HG02870 (cell line): ENCODE results near the gene FERMT3.
"Not testable (repeated sequence)": the region's sequence is repeated elsewhere in the genome, so short reads cannot be mapped to it uniquely, and the experiment has no call there.

ENCODE experiments used
- ATAC-seq: cut with Tn5 transposase; IDR thresholded peaks from one replicate; pipeline ENCODE4 v1.9.1; 2021; ENCODE audit warnings: mild to moderate bottlenecking, moderate library complexity; ENCODE audit not compliant: unreplicated experiment

Gene FERMT3

DNA sequence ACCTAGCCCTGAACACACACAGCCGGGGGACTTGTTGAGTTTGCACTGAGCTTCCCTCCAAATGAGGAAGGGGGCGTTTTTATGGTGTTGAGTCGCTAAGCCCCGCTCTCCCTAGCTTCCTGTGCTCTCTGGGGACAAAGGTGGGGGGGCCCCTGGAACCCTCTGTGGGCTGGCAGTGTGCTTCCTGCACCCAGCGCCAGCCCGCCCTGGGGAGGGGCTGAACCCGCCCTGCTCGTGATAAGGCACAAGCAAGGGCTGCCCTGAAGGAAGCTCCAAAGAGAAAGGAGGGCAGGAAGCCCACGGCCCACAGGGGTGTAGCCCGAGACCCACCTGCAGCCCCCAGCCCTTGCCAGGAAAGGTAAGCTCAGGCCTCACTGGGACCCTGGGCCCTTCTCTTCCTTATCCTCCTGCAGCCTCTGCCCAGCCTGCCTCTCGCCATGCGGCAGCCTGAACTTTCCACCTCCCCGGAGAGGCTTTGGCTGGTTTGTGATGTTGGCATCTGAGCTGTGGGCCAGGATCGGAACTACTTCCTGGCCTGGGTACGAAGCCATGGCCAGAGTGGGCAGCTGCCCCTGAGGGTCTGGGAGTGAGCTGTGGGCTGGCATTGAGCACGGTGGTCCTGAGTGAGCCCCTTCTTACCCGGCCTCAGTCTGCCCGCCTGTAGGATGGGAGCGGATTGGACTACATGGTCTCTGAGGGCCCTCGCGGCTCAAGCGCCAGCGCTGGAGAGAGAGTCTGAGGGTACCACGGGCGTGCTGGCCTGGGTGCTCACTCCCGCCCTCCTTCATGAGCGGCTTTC lies at the start of gene FERMT3:
Gene FERMT3 (plus strand): TSS at position 265 of the 799 bp plus-strand sequence. CDS start 644 bp downstream, outside the sequence.
- ATAC-seq: no peak

DNA sequence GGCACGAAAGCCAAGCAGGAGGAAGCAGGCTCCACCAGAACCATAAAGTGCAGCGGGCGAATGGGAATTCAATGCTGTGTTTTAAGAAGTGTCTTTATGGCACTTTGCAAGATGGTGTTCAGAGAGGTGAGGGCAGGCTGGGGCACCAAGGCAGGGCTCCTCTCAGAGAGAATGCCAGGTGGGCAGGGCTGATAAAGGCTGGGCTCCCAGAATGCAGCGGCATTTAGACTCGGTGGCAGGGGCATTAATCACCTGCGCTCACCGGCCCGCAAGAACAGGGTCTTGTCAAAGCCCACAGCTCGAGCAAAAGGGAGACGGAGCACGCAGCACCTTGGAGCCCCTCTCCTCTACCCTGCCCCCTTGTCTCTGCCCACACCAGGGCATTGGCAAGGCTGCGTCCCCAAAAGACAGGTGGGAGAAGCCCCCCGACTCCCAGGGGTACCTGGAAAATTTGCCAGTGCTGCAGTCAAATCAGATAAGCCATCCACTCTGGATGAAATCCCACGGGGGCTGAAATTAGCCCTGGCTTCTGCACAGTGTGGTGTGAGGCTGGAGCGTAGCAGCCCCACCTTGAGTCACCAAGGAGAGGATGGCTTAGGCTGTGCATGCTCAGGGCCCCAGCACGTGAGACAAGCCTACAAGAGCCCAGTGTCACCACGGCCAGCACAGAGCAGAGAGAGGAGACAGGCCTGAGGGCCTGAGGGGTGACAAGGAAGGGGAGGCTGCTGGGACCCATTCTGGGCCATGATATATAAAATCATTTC lies 48.7 kb upstream of the FERMT3 start:
- no peak for ATAC-seq

DNA sequence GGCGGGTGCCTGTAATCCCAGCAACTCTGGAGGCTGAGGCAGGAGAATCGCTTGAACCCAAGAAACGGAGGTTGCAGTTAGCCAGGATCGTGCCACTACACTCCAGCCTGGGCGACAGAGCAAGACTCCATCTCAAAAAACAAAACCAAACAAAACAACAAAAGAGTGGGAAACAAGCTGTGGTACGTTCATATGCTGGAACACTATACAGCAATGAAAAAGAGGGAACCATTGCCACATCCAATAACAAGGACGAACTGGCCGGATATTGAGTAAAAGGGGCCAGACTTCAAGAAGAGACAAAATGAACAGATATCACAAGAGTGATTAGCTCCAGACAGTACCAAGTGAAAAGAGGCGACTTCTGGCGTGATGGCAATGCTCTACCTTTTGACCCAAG lies 45.5 kb upstream of the FERMT3 start:
- no peak for ATAC-seq

- not testable (repeated sequence) for ATAC-seq
Measured at GRCh38 chr11:64162769-64163168, 43.8 kb upstream of the FERMT3 start.

DNA sequence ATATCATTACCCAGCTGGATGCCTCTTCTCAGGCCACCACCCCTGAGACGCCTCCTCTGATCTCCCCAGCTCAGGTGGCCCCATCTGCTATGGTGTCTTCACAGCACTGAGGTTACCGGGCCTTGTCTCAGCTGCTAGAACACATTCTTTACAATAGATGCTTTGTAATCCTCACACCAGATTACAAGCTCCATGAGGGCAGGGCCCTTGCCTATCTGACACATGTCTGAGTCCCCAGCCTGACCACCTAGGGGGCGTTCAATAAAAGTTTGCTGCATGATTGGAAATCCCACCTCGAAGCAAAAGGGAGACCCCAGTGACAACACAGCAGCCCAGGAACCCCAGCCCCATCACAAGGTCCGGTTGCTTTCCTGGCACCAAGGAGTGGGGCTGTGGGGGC lies 42.6 kb upstream of the FERMT3 start:
- ATAC-seq: no peak

DNA sequence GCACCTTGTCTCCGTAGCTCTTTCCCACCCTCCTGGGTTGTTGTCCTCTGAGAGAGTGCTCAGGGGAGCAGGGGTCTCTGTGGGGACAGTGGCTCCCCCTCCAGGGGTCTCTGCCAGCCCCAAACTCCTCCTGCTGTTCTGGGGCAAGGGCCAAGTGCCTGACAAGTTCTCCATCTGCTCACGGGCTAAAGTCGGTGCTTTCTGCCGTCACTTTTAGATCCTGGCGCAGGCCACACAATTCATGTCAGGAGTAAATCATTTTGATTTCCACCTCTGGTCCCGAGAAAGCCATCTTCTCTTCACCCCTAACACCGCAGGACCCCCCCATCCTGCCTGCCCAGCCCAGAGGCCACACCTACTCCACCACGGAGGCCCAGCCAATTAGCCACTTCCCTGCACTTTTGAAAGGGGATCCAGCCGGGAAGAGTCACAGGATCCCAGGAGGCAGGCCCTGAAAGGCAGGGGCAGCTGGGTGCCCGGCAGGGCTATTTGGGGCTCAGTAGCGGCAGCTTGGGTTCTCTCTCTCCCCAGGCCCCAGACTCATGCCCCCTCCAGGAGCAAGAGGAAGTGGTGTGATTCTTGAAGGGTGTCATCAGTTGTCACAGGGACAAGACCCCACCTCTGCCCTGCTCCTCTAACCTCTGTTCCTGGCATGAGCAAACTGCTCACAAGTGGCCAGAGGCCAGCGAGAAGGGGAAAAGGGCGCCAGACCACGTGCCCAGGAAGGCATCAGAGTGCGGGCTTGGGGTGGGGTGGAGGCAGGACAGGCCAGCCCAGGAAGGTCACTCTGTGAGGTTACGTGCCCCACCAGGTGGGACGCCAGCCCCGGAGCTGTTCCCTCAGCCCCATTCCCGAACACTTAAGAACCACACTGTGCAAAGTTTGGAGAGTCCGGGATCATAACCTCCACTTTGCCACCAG lies 41.9 kb upstream of the FERMT3 start:
- no peak for ATAC-seq

DNA sequence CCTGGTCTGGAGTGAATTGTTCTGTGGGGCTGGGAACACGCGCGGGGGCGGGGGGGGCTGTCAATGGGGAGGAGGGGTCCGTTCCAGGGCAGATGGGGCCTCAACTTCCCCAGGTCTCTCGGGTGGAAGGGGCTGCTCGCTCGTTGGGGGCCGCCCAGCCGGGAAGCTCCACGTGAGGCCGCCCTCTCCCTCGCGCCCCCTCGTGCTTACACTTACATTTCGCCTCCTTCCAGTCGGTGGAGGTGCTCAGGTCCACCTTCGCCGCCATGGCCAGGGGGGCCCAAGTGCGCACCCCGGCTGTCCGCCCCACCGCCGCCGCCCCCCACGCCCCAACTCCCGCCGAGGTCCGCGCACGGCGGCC lies 41.1 kb upstream of the FERMT3 start:
- ATAC-seq: peak; percentile 13

DNA sequence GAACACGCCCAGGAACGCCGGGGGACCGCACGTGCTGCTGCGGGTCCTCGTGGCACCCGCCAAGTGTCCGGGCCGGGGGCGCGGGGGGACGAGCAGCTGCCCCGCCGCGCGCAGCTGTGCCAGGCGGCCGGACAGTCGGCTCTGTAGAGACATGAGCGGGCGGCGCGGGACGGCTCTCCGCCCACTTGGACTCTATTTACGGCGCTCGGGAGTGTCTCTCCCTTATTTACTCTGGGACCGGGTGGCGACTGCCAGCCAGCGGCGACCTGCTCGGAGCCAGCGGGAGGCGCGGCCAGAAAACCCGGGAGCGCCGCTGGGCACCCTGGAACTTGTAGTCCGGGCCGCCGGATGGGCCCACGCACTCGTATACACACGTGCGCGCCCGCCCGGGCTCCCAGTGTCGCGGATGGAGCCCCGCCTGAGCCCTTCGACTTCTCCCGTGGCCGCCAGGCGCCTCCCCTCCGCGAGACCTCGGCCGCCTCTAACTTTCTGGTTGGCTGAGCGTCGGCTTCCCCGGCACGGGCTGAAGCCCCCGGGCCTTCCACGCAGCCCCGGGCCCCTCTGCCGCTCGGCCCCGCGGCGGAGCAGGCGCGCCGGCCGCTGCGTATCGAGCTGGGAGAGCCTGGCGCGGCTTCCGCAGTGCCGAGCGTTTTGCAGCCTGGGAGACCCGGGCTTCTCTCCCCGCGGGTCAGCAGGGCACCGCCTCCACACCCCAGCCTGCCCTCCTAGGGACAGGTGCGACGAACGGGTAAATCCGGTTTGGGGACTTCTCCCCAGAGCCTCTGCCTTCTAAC lies 40.5 kb upstream of the FERMT3 start, which contains the start of gene MACROD1:
Gene MACROD1 (minus strand): TSS at position 272 of the 794 bp plus-strand sequence. CDS start 119 bp downstream, at position 153.
- ATAC-seq: peak; percentile 67

DNA sequence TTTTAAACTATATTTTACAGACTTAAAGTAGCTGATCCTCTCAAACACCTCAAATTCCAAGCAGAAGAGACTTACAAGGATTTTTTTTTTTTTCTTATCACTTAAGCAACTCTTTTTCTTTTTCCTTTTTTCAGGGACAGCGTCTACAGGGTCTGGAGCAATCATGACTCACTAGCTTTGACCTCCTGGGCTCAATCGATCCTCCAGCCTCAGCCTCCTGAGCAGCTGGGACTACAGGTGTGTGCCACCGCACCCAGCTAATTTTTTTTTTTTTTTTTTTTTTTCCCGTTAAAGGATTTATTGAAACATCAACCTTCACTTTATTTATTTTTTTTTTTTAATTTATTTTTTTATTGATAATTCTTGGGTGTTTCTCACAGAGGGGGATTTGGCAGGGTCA lies 36.1 kb upstream of the FERMT3 start:
- no peak for ATAC-seq

DNA sequence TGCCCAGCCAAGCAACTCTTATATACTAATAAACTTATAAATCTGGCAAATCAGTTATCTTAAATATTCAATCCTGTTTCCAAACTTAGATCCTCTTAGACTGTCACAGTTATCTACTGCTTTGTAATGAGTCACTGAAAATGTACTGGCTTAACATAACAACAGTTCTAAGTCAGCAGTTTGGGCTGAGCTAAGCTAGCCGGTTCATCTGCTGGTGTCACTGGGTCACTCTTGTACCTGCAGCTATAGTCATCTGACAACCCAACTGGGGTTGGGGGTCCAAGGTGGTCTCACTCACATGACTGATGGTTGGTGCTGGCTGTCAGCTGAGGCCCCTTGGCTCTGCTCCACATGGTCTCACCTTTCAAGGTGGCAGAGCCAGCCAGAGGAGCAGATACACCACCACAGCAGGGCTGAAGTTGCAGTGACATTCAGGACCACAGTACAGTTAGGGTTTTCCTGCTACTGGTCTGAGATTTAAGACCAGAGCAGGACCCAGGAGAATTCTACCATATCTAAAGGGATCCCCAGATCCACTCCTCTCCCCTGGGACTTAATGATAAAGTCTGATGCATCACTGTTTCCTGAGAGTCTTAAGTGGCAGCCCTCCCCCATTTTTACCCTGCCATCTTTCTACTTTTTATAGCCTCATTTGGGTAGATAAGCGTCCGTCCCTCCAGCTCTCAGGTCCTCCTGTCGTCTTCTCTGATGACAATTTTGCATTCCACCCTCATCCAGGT lies 32.7 kb upstream of the FERMT3 start:
- no peak for ATAC-seq

DNA sequence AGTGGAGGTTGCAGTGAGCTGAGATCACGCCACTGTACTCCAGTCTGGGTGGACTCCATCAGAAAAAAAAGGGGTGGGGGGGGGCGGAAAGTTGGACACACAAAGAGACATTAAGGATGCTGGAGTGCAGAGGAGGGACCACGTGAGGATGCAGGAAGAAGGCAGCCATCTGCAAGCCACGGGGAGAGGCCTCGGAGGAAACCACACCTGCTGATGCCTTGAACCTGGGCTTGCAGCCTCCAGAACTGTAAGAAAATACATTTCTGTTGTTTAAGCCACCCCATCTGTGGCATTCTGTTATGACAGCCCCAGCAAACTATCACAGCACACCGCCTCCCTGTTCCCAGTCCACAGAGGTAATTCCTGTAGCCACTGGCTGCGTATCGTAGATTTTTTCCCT lies 29.8 kb upstream of the FERMT3 start:
- ATAC-seq: no peak

DNA sequence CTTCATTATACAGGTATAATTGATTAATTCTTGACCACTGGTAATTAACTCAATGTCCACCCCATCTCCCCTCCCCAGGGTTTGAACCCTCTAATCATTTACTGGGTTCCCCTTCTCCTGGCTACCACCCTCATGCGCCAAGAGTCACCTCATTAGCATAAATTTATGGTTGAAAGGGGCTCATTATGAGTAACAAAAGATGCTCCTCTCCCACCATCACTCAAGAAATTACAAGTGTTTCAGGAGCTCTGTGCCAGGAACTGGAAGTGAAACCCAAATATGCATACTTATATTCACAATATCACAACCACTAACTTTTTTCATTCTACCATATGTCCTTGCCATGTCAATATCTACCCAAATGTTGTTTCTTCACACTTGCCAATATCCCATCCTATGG lies 28.3 kb upstream of the FERMT3 start:
- no peak for ATAC-seq

DNA sequence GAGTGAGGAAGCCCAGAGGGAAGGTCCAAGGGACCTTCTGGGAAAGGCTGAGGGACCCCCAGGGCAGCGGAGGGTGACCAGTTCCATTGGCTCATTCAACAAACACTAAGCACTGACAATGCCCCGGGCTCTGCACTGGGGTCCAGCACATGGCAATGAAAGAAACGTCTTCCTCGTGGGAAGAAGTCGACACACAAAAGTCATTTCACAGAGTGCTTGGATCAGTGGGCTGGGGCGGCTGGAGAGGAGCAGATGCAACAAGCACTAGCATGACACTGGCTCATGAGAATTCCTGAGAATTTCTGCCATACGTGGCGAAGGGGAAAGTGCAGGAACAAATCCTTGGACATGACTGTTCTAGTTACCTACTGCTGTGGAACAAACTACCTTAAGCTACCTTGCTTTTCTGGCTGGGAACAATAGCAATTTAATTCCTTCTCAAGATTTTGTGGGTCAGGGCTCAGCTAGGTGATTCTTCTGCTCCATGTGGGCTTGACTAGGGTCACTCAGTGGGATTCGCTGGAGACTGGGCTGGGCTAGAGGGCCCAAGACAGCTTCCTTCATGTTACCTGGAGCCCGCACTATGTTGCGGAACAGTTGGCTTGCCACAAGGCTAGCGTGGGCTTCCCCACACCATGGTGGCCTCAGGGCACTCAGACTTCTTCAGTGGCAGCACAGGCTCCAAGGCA lies 27.4 kb upstream of the FERMT3 start:
- no peak for ATAC-seq

GRCh38 chr11:64180891-64181290 lies 25.6 kb upstream of the FERMT3 start:
- ATAC-seq: no peak

DNA sequence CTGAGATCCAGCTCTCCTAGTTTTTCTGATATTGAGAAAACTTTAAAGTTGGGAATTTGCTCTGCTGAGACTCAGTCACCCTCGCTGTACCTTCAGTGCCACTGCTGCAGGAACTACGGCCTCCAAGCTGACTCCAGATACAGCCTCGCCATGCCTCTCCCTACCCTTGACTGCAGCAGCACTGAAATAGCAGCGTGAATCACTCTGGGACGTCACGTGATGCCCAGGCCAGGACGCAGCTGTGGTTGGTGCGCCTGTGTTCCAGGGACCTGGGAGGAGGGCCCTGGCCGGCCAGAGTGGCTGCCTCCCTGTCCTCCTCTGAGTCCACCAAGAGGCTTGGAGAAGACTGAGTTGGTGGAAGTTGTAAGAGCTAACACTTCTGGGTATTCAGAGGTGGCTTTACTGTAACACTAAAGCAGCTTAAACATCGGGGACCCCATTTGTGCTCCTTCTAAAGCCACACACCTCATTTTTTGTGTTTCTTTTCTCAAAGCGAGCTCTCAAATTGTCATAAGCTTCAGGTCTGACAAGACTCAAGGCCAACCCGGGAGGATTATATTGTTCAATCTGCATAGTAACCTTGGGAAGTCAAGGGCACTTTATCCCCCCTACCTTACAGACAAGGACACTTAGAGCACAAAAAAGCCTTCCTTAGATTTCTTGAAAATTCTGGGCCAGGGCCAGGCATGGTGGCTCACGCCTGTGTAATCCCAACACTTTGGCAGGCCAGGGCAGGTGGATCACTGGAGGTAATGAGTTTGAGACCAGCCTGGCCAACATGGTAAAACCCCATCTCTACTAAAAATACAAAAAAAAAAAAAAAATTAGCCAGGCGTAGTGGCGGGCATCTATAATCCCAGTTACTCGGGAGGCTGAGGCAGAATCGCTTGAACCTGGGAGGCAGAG lies 24.8 kb upstream of the FERMT3 start:
- ATAC-seq: no peak

DNA sequence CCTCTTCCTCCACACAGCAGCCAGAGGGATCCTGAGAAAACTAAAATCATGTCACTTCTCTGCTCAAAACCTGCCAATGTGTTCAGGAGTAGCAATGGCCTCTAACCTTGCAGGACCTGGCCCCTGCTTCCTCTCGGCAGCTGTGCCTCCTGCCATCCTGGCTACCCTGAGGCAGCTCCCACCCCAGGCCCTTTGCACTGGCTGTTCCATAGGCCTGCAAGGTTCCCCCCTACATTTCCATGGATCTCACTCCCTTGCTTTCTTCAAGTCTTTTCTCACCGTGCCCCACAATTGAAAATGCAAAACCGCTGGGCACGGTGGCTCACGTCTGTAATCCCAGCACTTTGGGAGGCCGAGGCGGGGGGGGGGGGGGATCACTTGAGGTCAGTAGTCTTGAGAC lies 22.6 kb upstream of the FERMT3 start:
- ATAC-seq: no peak

DNA sequence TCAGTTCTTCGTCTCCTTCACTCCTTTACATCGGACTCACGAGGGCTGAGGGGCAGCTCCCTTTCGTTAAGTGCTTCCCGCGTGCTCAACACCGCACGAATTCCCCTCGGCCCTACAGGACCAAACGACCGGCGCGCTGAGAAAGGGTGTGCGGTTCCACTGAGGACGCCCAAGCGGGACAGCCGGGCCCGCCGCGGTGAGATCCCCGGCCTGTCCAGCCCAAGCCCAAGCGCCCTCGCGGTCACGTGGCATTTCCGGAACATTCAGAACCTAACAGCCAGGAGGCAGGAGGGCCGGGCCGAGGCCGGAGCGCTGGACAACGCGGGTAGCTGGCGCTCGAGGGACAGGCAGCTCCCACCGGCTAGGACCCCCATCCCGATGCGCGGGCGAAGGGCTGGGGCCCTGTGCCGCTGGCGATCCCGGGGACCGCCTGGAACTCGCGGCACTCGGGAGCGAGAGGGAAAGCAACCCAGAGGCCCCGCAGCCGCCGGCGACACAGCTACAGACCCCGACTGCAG lies 21.3 kb upstream of the FERMT3 start:
- peak; percentile 20 for ATAC-seq
